HAP-1 (cell line): ENCODE measurements around the gene CHTOP.
"Not testable (repeated sequence)": the region's sequence is repeated elsewhere in the genome, so short reads cannot be mapped to it uniquely, and the experiment has no call there.

Experiments
- DNase-seq, 2 experiments: peaks; one replicate each; pipeline ENCODE4 v3.0.0-alpha.2; 2016 to 2020; ENCODE audit warnings: low spot score in 2 of 2
- H3K27me3 ChIP-seq: fragments of 250-450 bp; sonication (Bioruptor Pico); 2 replicates; pipeline ENCODE4 v1.5.1; 2020; ENCODE audit warnings: low read depth, mild to moderate bottlenecking, moderate library complexity
- H3K36me3 ChIP-seq: fragments of 250-450 bp; sonication (Bioruptor Pico); replicated peaks from 2 replicates; pipeline ENCODE4 v1.5.1; 2020; ENCODE audit warnings: mild to moderate bottlenecking
- H3K4me1 ChIP-seq: fragments of 250-450 bp; sonication (Bioruptor Pico); 2 replicates; pipeline ENCODE4 v1.5.1; 2020; ENCODE audit warnings: mild to moderate bottlenecking
- H3K4me3 ChIP-seq: fragments of 250-450 bp; sonication (Bioruptor Pico); 2 replicates; pipeline ENCODE4 v1.5.1; 2020; ENCODE audit warnings: mild to moderate bottlenecking, moderate library complexity
- H3K9me3 ChIP-seq: fragments of 250-450 bp; sonication (Bioruptor Pico); 2 replicates; pipeline ENCODE4 v1.5.1; 2020; ENCODE audit warnings: mild to moderate bottlenecking, moderate library complexity
- in situ Hi-C: fragments of 300-500 bp; cut with MboI; formaldehyde crosslinking; loops from 3 replicates; pipeline ENCODE4 v1.14.3; 2020; ENCODE audit warnings: low sequenced_read_pairs, inconsistent platforms, mixed read lengths

The CHTOP gene

DNA sequence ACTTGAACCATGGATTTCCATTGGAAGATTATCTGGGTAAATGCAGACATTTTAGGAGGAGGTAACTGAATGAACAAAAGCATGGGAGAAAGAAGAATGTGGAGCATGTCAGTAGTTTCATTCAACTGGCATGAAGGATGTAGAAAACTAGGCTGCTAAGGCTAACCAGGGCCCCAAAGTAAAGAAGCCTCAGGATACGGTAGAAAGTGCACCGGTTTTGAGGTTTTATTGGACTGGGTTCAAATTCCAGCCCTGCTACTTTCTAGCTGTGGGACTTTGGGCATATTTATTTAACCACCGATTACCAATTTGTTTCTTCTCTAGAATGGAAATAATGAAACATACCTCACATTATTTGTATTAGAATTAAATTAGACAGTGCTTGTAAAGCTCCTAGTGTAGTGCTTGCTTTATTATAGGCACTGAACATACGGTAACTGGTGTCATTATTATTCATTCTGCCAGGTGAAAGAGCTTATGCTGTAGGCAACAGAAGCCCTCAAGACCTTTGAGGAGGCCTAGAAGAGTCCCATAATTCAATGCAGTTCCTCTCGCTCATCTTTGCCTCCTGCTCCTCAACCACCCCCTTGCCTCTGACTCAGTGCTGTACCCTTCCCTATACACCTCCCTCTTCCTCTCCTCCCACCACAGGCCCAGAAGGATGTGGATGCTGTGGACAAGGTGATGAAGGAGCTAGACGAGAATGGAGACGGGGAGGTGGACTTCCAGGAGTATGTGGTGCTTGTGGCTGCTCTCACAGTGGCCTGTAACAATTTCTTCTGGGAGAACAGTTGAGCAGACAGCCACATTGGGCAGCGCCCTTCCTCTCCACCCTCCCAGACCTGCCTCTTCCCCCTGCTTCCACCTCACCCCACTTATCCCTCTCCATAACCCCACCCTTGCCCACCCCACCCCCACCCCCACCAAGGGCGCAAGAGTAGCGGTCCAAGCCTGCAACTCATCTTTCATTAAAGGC is 2.5 kb upstream of the CHTOP start:
- Histone ChIP-seq H3K4me1 (peaks cover 26% of the 10 kb centered on the region), H3K36me3 (peaks cover 17% of the 10 kb centered on the region), H3K4me3 (no peak overlapping the region), H3K27me3 (no peaks in the 10 kb centered on the region), H3K9me3 (no peaks in the 10 kb centered on the region)
- in situ Hi-C loops = no loop called here
- no peak for DNase-seq

DNA sequence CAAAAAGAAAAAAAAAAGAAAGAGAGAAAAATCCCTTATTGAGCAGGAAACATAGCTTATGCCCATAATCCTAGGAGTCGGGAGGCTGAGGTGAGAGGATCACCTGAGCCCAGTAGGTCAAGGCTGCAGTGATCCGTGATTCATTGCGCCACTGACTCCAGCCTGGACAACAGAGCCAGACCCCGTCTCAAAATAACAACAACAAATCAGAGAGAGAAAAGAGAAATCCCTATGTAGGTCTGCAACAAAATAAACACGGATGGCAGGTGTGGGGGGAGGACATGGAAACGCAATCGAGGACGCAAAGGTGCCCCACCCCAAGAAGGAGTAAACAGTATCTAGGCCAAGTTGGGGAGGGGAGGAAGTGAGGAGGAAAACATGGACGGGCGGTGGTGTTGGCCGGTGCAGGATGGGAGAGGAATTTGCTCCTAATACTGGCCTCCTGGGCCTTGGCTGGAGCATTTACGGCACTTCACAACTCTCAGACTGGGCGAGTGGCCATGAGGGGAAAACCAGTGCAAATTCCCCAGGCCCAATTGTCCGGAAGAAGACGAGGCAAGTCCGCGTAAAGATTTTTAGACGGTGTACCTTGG is 609 bp upstream of the CHTOP start:
- in situ Hi-C loops = no loop called here
- Histone ChIP-seq H3K4me3 (peak overlapping the region; percentile 100), H3K4me1 (peaks cover 20% of the 10 kb centered on the region), H3K36me3 (peaks cover 36% of the 10 kb centered on the region), H3K27me3 (no peaks in the 10 kb centered on the region), H3K9me3 (no peaks in the 10 kb centered on the region)
- DNase-seq = no peak

DNA sequence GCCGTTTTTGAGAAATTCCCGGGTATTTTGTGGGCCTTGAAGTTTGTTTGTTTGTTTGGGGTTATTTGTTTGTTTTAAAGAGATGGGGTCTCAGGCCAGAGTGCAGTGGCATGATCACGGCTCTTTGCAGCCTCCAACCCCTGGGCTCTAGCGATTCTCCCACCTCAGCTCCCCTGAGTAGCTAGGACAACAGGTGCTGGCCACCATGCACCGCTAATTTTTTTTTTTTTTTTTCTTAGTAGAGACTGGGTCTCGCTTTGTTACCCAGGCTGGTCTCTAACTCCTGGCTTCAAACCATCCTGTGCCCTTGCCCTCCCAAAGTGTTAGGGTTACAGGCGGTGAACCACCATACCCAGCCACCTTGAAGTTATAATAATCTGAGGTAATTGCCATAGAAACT is 2.0 kb downstream of the CHTOP start:
- DNase-seq = no peak
- H3K4me1 ChIP-seq = peaks cover 18% of the 10 kb centered on the region
- H3K36me3 ChIP-seq = peaks cover 62% of the 10 kb centered on the region
- no peaks in the 10 kb centered on the region for H3K27me3 ChIP-seq
- H3K9me3 ChIP-seq = no peaks in the 10 kb centered on the region
- H3K4me3 ChIP-seq = peak overlapping the region; percentile 100; the same call in 1 of the 2 replicates
- in situ Hi-C loops = no loop called here

DNA sequence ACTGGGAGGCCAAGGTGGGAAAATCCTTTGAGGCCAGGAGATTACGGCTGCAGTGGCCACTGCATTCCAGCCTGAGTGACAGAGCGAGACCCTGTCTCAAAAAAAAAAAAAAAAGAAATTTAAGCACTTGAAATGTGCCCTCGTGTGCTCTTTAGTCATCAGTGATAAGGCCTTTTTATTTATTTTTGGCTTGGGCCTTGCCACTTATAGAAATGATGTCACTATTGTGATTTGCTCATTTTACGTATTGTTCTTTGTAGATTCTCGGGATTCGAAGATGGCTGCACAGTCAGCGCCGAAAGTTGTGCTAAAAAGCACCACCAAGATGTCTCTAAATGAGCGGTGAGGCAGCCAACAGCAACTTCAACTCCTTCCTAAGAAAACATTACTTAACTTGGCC is 2.4 kb downstream of the CHTOP start:
- Histone ChIP-seq H3K4me1 (peaks cover 16% of the 10 kb centered on the region), H3K9me3 (no peaks in the 10 kb centered on the region), H3K36me3 (peaks cover 66% of the 10 kb centered on the region), H3K27me3 (no peaks in the 10 kb centered on the region), H3K4me3 (no peak overlapping the region)
- no peak for DNase-seq
- in situ Hi-C loops = no loop called here

DNA sequence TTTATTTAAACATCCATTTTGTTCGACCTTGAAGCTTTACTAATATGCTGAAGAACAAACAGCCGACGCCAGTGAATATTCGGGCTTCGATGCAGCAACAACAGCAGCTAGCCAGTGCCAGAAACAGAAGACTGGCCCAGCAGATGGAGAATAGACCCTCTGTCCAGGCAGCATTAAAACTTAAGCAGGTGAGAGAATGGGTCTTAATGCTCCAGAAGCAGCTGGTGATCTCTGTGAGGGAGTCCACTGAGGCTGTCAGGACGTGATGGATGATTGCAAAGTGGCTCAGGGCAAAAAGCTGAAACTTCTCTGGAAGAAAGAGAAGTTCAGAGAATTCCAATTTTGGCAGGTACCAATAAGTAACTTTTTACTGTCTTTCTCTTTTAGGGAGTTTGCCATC is 4.4 kb downstream of the CHTOP start:
- no peak overlapping the region for H3K4me3 ChIP-seq
- H3K9me3 ChIP-seq = no peaks in the 10 kb centered on the region
- H3K36me3 ChIP-seq = peaks cover 83% of the 10 kb centered on the region
- peaks cover 15% of the 10 kb centered on the region for H3K4me1 ChIP-seq
- no peaks in the 10 kb centered on the region for H3K27me3 ChIP-seq
- no peak for DNase-seq
- in situ Hi-C loops = no loop called here

DNA sequence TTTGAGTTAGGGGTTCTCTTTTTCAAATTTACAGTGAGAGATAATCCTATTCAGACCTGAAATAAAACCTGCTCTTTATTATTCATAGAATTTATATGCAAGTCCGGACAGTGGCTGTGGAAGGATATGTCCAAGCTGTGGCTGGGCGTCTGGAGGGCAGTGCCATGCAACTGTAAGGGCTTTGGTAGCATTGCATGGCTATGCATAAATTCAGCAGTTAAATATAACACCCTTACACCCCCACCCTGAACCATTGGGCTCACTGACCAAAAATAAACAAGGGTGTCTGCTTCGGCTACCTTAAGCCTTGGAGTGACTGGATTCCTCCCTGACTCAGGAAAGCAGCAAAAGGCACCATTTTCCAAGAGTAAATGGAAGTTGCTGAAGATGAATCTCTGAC is 5.4 kb downstream of the CHTOP start:
- Histone ChIP-seq H3K27me3 (no peaks in the 10 kb centered on the region), H3K4me1 (peaks cover 11% of the 10 kb centered on the region), H3K36me3 (peaks cover 90% of the 10 kb centered on the region), H3K4me3 (no peak overlapping the region), H3K9me3 (no peaks in the 10 kb centered on the region)
- no peak for DNase-seq
- in situ Hi-C loops = no loop called here

DNA sequence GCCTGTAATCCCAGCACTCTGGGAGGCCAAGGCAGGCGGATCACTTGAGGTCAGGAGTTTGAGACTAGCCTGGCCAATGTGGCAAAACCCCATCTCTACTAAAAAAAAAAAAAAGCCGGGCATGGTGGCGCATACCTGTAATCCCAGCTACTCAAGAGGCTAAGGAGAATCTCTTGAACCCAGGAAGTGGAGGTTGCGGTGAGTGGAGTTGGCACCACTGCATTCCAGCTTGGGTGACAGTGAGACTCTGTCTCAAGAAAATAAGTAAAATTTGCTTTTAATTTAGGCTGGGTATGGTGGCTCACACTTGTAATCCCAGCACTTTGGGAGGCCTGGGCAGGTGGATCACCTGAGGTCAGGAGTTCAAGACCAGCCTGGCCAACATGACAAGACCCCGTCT is 6.3 kb downstream of the CHTOP start:
- H3K27me3 ChIP-seq, DNase-seq, in situ Hi-C loops: not testable (repeated sequence)

DNA sequence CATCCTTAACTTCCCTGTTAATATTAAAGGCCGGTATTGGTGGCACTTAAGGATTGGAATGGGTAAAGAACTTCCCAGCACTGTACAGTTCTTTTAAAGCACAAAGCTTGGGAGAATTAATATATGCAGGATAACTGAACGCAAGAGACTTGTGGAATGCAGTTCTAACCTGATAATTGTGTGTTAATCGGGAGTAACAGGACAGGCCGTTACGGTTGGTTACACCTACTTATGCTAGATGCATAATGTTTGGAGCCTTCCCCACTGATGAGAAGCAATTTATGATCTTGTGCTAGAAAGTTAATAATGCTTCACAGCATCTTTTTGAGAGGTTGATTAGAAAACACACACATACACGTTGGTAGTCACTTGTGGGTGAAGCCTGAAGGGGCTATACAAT is 7.0 kb downstream of the CHTOP start:
- DNase-seq = no peak
- no peak overlapping the region for H3K4me3 ChIP-seq
- peaks cover 11% of the 10 kb centered on the region for H3K4me1 ChIP-seq
- no peaks in the 10 kb centered on the region for H3K9me3 ChIP-seq
- peaks cover 99% of the 10 kb centered on the region for H3K36me3 ChIP-seq
- in situ Hi-C loops = no loop called here
- H3K27me3 ChIP-seq = no peaks in the 10 kb centered on the region

More for the DNA sequence above, 6.3 kb downstream of the CHTOP start:
- H3K36me3 ChIP-seq = peaks cover 98% of the 10 kb centered on the region
- H3K4me3 ChIP-seq, H3K9me3 ChIP-seq: not testable (repeated sequence)
- peaks cover 11% of the 10 kb centered on the region for H3K4me1 ChIP-seq

DNA sequence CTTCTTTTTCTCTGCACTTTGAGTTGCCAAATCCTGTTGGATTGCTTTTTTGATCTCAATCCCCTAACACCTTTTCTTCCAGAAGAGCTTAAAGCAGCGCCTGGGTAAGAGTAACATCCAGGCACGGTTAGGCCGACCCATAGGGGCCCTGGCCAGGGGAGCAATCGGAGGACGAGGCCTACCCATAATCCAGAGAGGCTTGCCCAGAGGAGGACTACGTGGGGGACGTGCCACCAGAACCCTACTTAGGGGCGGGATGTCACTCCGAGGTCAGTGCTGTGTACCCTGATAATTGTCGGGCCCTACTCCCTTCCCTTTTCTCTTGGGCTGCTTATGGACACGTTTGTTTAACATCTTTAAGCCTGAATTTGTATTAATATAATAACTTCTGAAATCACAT is 8.3 kb downstream of the CHTOP start:
- Histone ChIP-seq H3K4me3 (no peak overlapping the region), H3K27me3 (no peaks in the 10 kb centered on the region), H3K36me3 (peaks cover 93% of the 10 kb centered on the region), H3K4me1 (peaks cover under 1% of the 10 kb centered on the region), H3K9me3 (no peaks in the 10 kb centered on the region)
- in situ Hi-C loops = no loop called here
- no peak for DNase-seq

DNA sequence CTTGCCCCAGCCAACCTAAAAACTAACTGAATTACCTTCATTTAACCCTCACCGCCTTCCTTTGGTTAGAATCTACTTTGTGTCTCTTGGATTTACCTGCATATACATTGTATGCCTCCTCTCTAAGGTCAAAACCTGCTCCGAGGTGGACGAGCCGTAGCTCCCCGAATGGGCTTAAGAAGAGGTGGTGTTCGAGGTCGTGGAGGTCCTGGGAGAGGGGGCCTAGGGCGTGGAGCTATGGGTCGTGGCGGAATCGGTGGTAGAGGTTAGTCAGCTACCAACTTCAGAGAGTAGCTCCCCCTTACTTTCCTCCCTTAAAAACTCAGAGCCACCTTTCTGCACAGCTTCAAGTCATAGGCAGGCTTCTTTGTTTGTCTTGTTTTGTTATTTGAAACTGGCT is 9.2 kb downstream of the CHTOP start:
- H3K4me3 ChIP-seq = no peak overlapping the region
- H3K27me3 ChIP-seq = no peaks in the 10 kb centered on the region
- H3K9me3 ChIP-seq = no peaks in the 10 kb centered on the region
- no peaks in the 10 kb centered on the region; the same call in none of the 2 replicates for H3K4me1 ChIP-seq
- peaks cover 83% of the 10 kb centered on the region for H3K36me3 ChIP-seq
- no peak for DNase-seq
- in situ Hi-C loops = no loop called here

DNA sequence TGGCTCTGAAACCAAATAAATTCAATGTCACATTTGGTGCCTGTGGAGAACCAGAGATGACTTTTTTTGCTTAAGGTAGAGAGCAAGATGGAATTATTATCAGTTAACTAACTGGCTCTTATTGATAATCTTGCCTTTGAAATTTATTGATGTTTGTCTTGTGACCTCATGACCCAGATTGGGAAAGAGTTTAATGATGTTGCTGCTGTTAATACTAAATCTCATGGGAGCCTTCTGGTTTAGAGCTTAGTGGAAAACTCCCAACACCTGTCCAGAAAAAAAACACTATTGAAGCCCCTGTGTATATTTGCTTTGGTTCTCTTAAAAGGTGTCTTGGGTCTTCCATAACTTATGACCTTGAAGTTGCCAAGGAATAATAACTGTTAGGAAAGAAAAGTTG is 9.9 kb downstream of the CHTOP start:
- H3K27me3 ChIP-seq = no peaks in the 10 kb centered on the region
- no peaks in the 10 kb centered on the region for H3K9me3 ChIP-seq
- in situ Hi-C loops = no loop called here
- H3K36me3 ChIP-seq = peaks cover 76% of the 10 kb centered on the region
- no peak for DNase-seq
- no peak overlapping the region for H3K4me3 ChIP-seq
- no peaks in the 10 kb centered on the region; the same call in 1 of the 2 replicates for H3K4me1 ChIP-seq

DNA sequence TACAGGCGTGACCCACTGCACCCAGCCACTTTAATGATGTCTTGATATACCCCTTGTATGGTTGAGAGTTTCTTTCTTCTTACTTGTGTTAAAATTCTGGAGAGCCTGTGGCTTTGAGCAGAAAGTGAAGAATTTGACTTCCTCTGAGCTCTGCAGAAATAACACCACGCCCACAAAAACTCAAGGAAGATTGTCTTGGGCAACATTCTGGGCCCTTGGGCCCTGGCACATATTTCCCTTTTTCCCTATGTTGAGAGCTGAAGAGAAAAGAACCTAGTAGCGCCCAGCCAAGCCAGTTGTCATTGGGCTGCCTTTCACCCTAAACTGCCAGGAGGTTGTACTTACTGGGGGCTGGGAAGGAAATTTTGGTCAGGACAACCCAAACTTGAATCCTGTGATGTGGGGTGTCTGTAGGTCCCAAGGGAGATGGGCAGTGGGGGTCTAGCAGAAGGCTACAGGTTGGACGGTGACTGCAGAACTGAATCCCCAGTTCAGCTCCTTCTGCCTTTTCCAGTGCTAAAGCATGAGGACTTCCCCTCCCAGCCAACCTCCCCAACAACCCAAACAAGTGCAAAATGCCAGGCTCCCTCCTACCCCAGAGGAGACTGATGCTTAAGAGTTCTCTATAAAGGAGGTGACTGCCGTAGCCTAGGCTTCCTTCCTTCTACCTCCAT is 12.9 kb downstream of the CHTOP start:
- H3K36me3 ChIP-seq = peaks cover 46% of the 10 kb centered on the region

DNA sequence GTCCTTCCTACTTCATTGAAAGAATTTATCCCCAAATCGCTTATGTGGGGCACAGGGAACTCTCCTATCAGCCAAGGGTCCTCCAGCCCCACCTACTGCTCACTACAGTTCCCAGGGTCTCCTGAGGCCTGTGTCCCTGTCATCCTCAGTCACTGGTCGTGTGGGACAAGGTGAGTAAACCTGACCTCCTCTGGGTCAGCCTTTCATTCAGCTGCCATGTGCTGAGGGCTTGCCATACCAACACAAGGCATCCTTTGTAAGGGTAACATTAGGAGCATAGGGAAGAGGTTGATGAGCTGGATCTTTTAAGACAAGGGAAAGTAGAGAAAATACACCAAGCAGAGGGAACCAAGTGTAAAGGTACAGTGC is 13.5 kb downstream of the CHTOP start:
- no peaks in the 10 kb centered on the region for H3K4me1 ChIP-seq
- H3K36me3 ChIP-seq = peaks cover 41% of the 10 kb centered on the region
- in situ Hi-C loops = no loop called here
- H3K27me3 ChIP-seq = no peaks in the 10 kb centered on the region
- DNase-seq = no peak
- H3K9me3 ChIP-seq = no peaks in the 10 kb centered on the region
- H3K4me3 ChIP-seq = no peak overlapping the region

More for the DNA sequence above, 12.9 kb downstream of the CHTOP start:
- Histone ChIP-seq H3K27me3 (no peaks in the 10 kb centered on the region), H3K4me3 (no peak overlapping the region), H3K9me3 (no peaks in the 10 kb centered on the region), H3K4me1 (no peaks in the 10 kb centered on the region)
- in situ Hi-C loops = no loop called here
- DNase-seq = no peak
